ACC112 (cell line): ENCODE data around the gene USF3.

ENCODE experiments used
- H2AFZ ChIP-seq: fragments of 200-600 bp; sonication (generic); one replicate; pipeline ENCODE4 v1.6.0; 2017; ENCODE audit warnings: antibody characterized with exemption, low read length; ENCODE audit not compliant: unreplicated experiment
- H3K27ac ChIP-seq: fragments of 200-600 bp; sonication (generic); 2 replicates; pipeline ENCODE4 v1.5.1; 2014; ENCODE audit warnings: low read depth, mild to moderate bottlenecking, antibody characterized with exemption, low read length, moderate library complexity
- H3K27me3 ChIP-seq: fragments of 200-600 bp; sonication (generic); 2 replicates; pipeline ENCODE4 v1.6.1; 2014; ENCODE audit warnings: mild to moderate bottlenecking, antibody characterized with exemption, low read length, moderate library complexity, mixed read lengths; ENCODE audit not compliant: insufficient read depth
- H3K36me3 ChIP-seq: fragments of 200-600 bp; sonication (generic); 2 replicates; pipeline ENCODE4 v1.6.1; 2016; ENCODE audit warnings: mild to moderate bottlenecking, antibody characterized with exemption, low read length, moderate library complexity, mixed read lengths; ENCODE audit not compliant: insufficient read depth
- H3K4me1 ChIP-seq: fragments of 200-600 bp; sonication (generic); one replicate; pipeline ENCODE4 v1.6.1; 2016; ENCODE audit warnings: low read length, mixed read lengths; ENCODE audit not compliant: insufficient read depth, unreplicated experiment, control insufficient read depth
- H3K4me3 ChIP-seq: fragments of 200-600 bp; sonication (generic); 2 replicates; pipeline ENCODE4 v1.5.1; 2014; ENCODE audit warnings: mild to moderate bottlenecking, low read depth, low read length
- H3K79me2 ChIP-seq: fragments of 200-600 bp; sonication (generic); one replicate; pipeline ENCODE4 v1.6.0; 2016; ENCODE audit warnings: low read length; ENCODE audit not compliant: control insufficient read depth, unreplicated experiment, insufficient read depth

Gene USF3

GRCh38 chr3:113695786-113696645, at the start of gene USF3:
Gene USF3 (minus strand): TSS chr3:113696642. CDS start chr3:113674878, 21,764 bp downstream.
- Histone ChIP-seq H3K36me3 (no peaks in the 10 kb centered on the region), H3K79me2 (peaks cover 20% of the 10 kb centered on the region)

DNA sequence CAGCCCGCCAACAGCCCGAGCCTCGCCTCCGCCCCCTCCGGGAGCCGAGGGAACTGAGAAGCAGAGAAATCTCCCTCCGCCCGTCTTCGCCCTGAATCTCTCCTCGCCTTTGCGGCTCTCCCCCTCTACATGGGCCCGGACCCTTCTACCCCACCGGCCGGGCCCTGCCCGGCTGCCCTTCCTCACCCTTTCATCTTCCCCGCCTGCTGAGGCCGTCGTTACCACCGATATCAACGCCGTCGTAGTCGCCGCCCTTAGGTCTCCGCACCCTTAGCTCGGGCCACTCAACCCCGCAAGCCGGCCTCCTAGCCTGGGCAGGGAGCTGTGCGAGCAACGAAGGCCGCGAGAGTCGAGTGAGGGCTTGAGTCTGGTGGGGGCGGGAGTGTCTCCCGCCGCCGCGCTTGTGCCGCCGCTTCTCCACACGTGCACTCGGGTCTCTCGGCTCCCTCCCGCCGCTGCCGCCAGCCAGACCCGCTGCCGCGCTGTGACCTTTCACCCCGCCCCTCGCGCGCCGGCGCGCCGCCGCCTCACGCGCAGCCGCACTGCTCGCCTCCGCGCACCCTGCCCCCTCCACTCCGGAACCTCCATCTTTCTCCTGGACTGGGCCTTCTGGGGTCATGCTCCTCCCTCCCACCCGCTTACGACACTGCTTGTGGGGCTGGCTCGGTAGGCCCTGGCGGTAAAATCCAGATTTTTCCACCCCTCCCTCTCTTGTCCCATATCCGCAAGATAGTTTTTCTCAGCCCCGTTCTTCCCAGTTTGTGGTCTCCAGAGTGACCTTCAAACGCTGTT, 49.5 kb upstream of the USF3 start, which contains the start of gene NAA50:
NAA50 (minus strand) TSS at position 494 of the 792 bp plus-strand sequence; CDS start at position 194, 300 bp downstream.
- Histone ChIP-seq H3K79me2 (peaks cover 83% of the 10 kb centered on the region), H3K4me3 (peak within 1 kb of the TSS; percentile 84), H3K4me1 (peaks cover 41% of the 10 kb centered on the region)

More at GRCh38 chr3:113695786-113696645, at the start of gene USF3:
- Histone ChIP-seq H3K4me1 (peaks cover 21% of the 10 kb centered on the region), H3K27me3 (no peaks in the 10 kb centered on the region), H3K4me3 (peak within 1 kb of the TSS; percentile 91), H3K27ac (peak within 1 kb of the TSS; percentile 62), H2AFZ (peak within 1 kb of the TSS; percentile 89)

GRCh38 chr3:113744941-113745755, 48.7 kb upstream of the USF3 start:
- Histone ChIP-seq H3K4me1 (peaks cover 45% of the 10 kb centered on the region), H3K27ac (peak overlapping the region; percentile 100), H3K36me3 (0 out of 2 replicates have a peak, but pooled peaks cover 8% of the 10 kb centered on the region), H3K4me3 (peak overlapping the region; percentile 84), H2AFZ (peak overlapping the region; percentile 77), H3K79me2 (peaks cover 88% of the 10 kb centered on the region), H3K27me3 (no peaks in the 10 kb centered on the region)

More for the DNA sequence above, 49.5 kb upstream of the USF3 start, which contains the start of gene NAA50:
- Histone ChIP-seq H3K27ac (peak within 1 kb of the TSS; percentile 100), H3K36me3 (0 out of 2 replicates have a peak, but pooled peaks cover 7% of the 10 kb centered on the region), H3K27me3 (no peaks in the 10 kb centered on the region), H2AFZ (peak within 1 kb of the TSS; percentile 77)

DNA sequence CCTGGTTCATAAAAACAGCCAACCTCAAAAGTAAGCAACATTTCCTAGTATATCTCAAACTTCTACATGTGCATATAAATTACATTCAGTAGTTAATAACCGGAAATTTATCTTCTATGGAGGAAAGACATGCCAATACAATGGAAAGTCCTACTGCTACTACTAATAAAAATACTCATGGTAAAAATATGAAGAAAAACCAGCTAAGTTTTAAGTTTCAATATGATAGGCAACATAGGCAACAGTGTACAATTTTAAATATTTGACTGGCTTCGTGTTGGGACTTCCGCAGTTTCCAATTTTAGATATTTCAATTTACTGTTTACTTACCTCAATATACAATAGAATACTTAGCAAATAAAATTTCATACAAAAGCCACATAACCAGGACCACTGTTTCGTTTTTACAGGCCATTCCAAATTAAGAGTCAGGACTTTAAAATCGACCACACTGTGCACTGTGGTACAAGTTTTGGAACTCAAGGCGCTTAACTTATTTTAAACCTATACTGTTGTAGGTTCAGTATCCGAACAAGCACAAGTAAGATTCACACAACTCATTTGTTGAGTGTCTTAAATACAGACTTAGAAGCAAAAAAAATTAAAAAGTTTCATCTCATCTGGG, 46.7 kb upstream of the USF3 start:
- Histone ChIP-seq H3K79me2 (peaks cover 89% of the 10 kb centered on the region), H3K4me1 (peaks cover 46% of the 10 kb centered on the region), H3K27me3 (no peaks in the 10 kb centered on the region), H3K36me3 (0 out of 2 replicates have a peak, but pooled peaks cover 8% of the 10 kb centered on the region), H3K4me3 (peak overlapping the region; percentile 84), H3K27ac (no peak overlapping the region), H2AFZ (no peak overlapping the region)

DNA sequence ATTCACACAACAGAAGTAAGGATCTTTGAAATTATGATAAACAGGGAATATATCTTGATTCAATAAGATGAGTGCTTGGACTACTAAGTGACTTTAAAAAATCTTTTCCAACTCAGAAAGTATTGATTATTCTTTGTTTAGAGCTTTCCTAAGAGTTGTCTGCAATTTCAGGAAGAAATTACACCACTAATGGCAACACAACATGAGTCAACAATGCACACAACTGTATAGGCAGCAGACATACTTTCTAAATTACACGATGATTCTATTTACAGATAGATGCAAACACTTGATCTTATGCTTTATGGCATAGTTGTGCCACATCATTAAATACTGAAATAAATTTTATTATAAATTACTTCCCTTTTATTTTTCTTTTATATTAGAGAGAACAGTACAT, 45.2 kb upstream of the USF3 start:
- Histone ChIP-seq H3K4me1 (peaks cover 61% of the 10 kb centered on the region), H3K36me3 (0 out of 2 replicates have a peak, but pooled peaks cover 8% of the 10 kb centered on the region), H3K4me3 (no peak overlapping the region), H2AFZ (no peak overlapping the region), H3K27me3 (no peaks in the 10 kb centered on the region), H3K27ac (no peak overlapping the region), H3K79me2 (peaks cover 93% of the 10 kb centered on the region)

DNA sequence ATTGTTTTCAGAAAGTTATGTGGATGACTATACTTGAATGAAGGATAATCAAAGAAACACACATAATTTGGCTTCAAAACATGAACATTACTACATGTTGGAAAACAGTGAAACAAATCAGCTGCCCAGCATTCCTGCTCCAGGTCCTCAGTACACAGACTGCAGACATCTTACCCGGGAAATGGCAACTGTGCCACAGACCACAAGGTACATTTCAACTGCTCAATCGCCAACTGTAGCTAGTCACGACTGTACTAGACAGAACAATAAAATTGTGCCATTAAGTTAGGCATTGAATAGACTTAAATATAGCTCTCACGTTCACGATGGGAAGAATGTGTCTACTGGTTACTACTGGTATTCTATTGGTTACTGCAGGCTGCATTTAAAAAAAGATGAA, 44.6 kb upstream of the USF3 start:
- H3K4me3 ChIP-seq = no peak overlapping the region
- peaks cover 97% of the 10 kb centered on the region for H3K79me2 ChIP-seq
- H3K36me3 ChIP-seq = 0 out of 2 replicates have a peak, but pooled peaks cover 8% of the 10 kb centered on the region
- H3K4me1 ChIP-seq = peaks cover 61% of the 10 kb centered on the region
- H2AFZ ChIP-seq = no peak overlapping the region
- H3K27me3 ChIP-seq = no peaks in the 10 kb centered on the region
- no peak overlapping the region for H3K27ac ChIP-seq

GRCh38 chr3:113736548-113737089, 40.2 kb upstream of the USF3 start:
- H3K36me3 ChIP-seq = peaks cover 11% of the 10 kb centered on the region; the same call in 1 of the 2 replicates
- no peaks in the 10 kb centered on the region for H3K27me3 ChIP-seq
- peak overlapping the region; percentile 15; the same call in 1 of the 2 replicates for H3K27ac ChIP-seq
- no peak overlapping the region for H2AFZ ChIP-seq
- peak overlapping the region; percentile 4; the same call in 1 of the 2 replicates for H3K4me3 ChIP-seq
- H3K4me1 ChIP-seq = peaks cover 43% of the 10 kb centered on the region
- H3K79me2 ChIP-seq = peaks cover 98% of the 10 kb centered on the region

DNA sequence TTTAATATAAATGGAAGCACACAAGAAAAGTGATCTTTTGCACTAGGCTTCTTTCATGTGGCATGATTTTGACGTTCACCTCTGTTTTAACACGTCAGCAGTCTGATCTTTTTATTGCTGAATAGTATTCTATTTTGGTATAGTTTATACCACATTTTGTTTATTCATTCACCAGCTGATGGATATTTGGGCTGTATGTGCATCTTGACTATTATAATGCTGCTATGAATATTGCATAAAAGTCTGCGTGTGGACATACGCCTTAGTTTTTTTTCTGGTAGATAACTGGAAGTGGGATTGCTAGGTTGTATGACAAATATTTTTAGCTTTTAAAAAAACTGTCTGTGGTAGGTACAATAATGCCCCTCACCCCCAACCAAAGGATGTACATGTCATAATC, 35.3 kb upstream of the USF3 start:
- H3K27me3 ChIP-seq = no peaks in the 10 kb centered on the region
- H3K4me3 ChIP-seq = no peak overlapping the region
- H3K79me2 ChIP-seq = peaks cover 96% of the 10 kb centered on the region
- peaks cover 6% of the 10 kb centered on the region for H3K4me1 ChIP-seq
- H3K36me3 ChIP-seq = peaks cover 5% of the 10 kb centered on the region; the same call in 1 of the 2 replicates
- H3K27ac ChIP-seq = no peak overlapping the region
- no peak overlapping the region for H2AFZ ChIP-seq

DNA sequence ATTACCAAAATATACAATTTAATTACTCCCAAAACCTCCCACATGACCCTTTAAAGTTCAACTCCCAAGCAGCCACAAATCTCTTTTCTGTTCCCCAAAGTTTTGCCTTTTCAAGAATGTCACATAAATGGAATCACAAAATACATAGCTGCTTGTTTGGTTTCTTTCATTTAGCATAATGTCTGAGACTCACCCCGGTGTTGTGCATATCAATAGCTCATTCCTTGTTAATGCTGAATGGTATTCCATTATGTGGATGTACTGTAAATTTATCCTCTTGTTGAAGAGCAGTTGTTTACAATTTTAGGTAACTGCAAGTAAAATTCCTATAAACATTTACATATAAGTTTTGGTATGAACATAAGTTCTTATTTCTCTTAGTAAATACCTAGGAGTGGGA, 34.1 kb upstream of the USF3 start:
- no peak overlapping the region for H3K4me3 ChIP-seq
- peaks cover 6% of the 10 kb centered on the region for H3K4me1 ChIP-seq
- H3K79me2 ChIP-seq = peaks cover 90% of the 10 kb centered on the region
- peaks cover 5% of the 10 kb centered on the region; the same call in 1 of the 2 replicates for H3K36me3 ChIP-seq
- no peaks in the 10 kb centered on the region for H3K27me3 ChIP-seq
- H2AFZ ChIP-seq = no peak overlapping the region
- H3K27ac ChIP-seq = no peak overlapping the region
